Activated CD8-positive, alpha-beta memory T cell treated with anti-CD3 and anti-CD28 coated beads for 24 hours (primary cell): ENCODE results near the gene CCM2.
A peak's percentile ranks its signal among the peaks of the same experiment; 100 is the strongest.
"Not testable (repeated sequence)": the region's sequence is repeated elsewhere in the genome, so short reads cannot be mapped to it uniquely, and the experiment has no call there.

Source experiments
- DNase-seq: peaks from one replicate; pipeline ENCODE4 v3.0.0-alpha.2; 2020

Gene CCM2

DNA sequence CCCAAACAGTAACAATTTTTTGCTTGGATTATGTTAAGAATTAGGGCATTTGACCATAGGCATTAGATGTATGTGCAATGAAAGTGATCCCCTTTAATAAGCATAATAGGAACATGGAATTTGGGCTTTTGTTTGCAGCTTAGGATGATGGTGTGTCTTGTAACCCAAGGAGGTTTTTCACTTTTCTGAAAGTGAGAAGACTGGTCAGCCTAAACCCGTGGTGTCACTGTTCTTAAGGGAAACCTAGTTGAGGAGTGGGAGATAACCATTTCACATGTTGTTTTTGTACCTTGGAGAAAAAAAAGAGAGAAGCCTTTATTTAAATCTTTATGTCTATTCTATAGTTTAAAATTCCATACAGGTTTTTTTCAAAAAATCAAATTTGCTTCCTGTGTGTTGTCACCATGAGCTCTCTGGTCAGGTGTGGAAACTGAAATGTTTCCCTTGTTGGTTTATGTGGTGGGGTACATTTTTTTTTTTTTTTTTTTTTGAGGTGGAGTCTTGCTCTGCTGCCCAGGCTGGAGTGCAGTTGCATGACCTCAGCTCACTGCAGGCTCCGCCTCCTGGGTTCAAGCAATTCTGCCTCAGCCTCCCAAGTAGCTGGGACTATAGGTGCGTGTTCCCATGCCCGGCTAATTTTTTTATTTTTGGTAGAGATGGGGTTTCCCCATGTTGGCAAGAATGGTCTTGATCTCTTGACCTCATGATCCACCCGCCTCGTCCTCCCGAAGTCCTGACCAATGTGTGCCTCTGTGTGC is 7.7 kb downstream of the CCM2 start:
- DNase-seq = no peak

DNA sequence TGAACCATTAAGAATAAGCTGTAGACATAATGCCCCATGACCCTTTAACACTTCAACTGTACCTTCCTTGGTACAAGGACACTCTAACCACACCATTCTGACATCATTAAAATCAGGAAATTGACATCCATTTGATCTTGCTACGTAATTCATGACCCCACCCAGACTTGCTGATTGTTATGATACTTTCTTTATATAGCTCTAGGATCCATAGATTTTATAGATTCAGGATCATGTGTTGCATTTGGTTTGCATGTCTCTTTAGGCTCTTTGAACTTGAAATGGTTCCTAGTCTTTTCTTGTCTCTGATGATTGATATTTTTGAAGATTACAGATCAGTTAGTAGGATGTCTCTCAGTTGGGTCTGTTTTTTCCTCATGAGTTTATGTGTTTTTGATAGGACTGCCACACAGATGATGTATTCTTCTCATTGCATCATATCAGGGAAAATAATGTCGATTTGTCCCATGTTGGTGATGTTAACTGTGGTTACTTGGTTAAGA is 13.5 kb downstream of the CCM2 start:
- DNase-seq = no peak

DNA sequence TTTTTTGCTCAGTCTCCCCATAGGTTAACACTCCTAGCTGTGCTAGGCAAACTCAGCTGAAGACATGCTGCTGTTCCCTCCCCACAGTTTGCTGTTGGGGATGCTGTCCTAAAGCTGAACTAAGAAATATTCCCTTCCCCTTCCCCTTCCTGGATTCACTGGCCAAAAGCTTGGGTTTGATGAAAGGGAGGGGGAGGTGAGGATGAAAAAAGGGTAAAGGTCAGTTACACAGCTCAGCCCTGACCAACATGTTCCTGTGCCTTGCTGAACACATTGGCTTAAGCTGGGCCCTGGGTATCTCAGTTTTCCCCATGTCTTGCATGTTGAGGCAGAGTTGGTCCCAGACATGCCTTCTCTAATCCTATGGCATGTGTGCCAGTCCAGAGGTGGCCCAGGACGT is 15.3 kb downstream of the CCM2 start:
- no peak for DNase-seq

DNA sequence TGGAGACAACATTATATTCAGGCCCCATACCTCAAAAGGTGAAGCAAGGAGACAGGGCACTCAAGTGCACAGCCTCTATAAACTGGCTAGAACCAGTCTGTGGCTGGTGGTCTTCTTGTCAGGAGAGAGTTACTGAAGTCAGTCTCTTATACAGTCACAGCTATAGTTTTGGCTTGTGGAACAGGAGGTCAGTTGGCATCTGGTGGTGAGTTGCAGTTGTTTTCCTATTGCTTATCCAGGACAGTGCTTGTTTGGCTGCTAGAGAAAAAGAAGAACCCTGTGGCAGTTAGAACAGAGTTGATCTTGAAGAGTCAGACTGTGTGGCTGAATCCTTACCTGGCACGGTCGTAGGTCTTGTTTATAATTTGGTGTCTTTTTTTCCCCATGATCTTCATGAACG is 17.3 kb downstream of the CCM2 start:
- DNase-seq = no peak

GRCh38 chr7:45020915-45021314 is 20.9 kb downstream of the CCM2 start:
- DNase-seq = no peak

DNA sequence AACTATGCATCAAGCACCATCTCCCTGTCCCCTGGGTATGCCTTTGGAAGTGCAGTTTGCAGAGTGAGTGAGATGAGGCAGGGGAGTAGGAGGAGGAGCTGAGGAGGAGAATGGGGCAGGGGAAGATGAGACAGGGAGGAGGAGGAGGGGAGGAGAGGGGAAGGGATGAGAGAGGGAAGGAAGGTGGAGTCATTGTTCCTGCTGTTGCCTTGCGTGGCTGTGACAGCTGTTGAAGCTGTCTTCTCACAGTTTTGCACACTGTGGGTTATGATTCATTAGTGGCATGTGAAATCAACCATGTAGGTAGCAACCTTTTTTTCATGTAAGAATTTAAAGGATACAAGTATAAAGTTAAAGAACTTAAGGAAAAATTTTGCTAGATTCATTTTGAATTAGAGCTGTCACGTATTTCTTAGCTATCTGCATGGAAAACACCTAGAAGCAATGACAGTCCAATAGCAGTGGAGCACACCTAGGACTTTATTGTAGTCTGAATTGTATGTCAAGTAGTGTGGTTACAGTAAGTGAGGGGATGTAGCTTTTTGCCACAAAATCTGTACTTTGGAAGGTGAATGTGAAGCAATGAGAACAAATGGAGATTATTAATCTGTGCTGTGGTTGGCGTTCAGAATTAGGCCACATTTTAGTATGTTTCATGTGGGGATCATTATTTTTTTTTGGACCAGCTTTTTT is 21.7 kb downstream of the CCM2 start:
- DNase-seq = no peak

GRCh38 chr7:45024126-45024744 is 24.2 kb downstream of the CCM2 start:
- no peak for DNase-seq

GRCh38 chr7:45025473-45025872 is 25.5 kb downstream of the CCM2 start:
- not testable (repeated sequence) for DNase-seq

GRCh38 chr7:45026013-45026412 is 26.0 kb downstream of the CCM2 start:
- no peak for DNase-seq

DNA sequence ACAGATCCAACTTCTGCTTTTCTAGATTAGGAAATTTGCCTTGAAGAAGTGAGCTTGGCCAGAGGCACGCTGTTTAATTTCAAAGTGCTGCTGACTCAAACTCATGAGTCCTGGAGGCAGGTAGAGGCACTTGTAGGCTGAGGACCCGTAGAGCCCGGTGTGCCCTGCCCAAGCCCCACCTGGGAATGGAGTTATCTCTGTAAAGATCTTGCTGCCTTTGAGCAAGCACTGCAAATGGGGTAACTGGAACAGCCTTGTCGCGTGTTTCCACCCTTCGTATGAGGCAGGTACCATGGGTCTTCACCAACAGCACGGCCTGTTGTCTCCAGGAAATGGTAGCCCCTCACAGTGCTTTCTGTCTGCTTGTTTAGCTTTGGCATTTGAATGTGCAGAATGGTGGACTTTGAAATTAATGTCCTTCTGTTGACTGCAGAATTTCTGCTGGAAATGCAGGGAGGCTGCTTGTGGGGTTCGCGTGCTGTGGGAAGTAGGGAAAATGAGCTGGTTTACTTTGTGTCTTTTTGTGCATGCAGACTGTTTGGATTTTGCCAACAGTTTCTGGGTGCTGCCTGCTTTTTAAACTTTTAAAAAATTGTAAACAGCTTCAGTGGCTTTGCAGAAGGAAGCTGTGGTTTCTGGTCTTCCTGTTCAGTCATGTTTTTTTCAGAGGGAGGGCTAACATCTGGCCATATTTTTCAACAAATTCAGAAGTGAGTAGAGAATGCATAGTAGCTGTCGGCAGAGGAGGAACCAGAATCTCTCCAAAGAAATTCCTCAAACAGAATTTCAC is 27.2 kb downstream of the CCM2 start:
- DNase-seq = no peak

DNA sequence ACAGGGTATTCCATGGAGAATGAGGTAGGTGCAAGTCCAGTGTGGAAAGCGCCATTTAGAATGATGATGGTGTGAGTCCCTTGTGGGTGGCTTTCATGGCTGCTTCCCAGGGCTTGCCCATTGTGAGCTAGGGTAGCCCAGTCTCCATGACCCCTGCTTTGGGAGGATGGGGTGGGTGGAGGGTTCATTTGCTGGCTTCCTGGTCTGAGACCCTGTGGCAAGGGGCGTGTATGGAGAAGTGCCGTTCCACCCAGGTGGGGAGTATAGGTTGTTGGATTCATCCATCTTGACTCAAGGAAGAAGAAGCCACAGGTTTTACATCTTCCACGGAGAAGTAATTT is 27.7 kb downstream of the CCM2 start:
- DNase-seq = no peak

- no peak for DNase-seq
Observed at GRCh38 chr7:45028138-45028919, 28.3 kb downstream of the CCM2 start.

GRCh38 chr7:45028920-45029344 is 28.9 kb downstream of the CCM2 start:
- no peak for DNase-seq

DNA sequence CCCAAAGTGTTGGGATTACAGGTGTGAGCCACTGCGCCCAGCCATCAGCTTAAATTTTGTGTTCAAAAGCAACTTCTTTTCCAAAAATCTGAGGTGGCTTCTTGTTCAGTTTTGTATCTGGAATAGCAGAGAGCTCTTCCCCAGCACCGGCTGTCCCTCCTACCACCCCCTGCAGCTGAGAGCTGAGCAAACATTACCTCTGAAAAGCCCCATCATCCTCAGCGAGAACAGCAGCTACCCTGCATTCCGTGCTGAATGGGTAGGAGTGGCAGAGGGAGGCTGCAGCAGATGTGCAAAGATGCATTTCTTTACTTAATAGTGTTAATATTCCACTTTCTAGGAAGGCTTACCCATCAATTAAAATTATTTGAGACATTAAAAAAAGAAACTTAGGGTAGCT is 31.8 kb downstream of the CCM2 start:
- peak; percentile 56 for DNase-seq

GRCh38 chr7:45032421-45032820 is 32.4 kb downstream of the CCM2 start:
- peak; percentile 58 for DNase-seq

GRCh38 chr7:45033261-45033930 is 33.4 kb downstream of the CCM2 start:
- peak; percentile 56 for DNase-seq

DNA sequence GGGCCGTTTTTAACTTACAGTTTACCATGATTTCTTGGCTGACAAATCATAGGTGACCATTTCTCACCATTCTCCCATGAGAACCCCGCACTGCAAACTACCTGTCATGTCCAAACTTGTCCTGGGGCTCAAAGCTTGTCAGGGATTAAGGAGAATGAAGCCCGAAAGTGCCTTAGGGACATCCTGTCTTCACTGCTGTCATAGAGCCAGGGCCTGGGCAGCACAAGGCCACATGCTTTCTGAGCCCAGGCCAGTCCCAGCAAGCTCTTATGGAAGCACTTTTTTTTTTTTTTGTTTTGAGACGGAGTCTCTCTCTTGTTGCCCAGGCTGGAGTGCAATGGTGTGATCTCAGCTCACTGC is 33.9 kb downstream of the CCM2 start:
- no peak for DNase-seq

- peak; percentile 52 for DNase-seq
Observed at GRCh38 chr7:45034710-45035109, 34.7 kb downstream of the CCM2 start.

DNA sequence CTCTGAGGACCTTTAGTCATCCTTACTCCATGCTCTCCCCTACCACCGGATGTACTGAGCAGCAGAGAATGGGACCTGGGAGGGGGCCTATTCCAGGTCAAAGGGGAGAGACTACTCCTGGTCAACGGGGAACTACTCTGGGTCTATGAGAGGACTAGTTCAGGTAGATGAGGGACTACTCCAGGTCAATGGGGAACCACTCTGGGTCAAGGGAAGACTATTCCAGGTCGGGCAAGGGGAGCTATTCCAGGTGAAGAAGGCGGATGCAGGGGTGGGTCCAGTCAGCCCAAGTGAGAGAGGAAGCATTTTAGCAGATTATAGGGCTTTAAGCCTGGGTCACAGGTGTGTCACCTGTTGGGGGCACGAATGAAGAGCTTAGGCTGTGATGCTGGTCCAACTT is 35.4 kb downstream of the CCM2 start:
- DNase-seq = peak; percentile 53

DNA sequence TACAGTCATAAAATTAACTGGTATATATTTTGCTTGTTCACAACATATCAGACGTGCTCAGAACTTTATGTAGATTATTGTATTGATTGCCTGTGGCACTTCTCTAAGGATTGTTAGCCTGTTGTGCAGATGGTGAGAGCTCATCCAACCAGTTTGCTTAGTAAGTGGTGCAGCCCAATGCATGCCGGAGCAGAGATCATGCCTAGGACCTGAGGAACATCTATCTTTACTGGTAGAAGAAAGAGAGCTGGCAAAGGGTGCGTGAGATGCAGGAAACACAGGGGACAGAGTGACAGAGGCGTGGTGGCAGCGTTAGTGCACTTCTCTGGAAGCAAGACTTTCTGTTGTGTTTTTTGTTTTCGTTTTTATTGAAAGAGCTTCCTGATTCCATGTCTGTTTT is 35.9 kb downstream of the CCM2 start:
- DNase-seq = peak; percentile 57

GRCh38 chr7:45036317-45036716 is 36.3 kb downstream of the CCM2 start:
- DNase-seq = peak; percentile 55

DNA sequence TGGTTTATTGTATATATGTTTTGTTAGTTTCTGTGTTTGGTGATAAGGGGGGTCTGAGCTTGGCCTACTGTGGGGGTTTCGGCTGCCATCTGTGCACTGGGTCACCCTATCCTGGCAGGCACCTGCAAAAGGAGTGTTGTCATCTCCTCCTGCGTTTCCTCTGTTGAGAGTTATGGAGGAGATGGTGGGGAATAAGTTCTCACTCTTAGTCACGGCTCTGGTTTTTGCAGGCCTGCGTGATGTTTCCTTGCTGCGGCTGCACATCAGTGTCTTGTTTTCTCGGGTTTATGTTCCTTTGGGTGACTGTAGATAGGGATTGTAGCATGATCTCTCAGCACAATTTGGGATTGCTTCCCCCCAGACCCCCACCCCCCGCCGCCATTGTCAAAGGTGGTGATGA is 36.8 kb downstream of the CCM2 start:
- DNase-seq = peak; percentile 65
